NCI-H2171 treated with DMSO at 0.1 percent for 48 hours (cell line): ENCODE measurements around the gene MMP28.

Experiments
- DNase-seq: peaks from one replicate; lab custom pipeline; 2025; lab: John Stamatoyannopoulos, UW

MMP28 gene

GRCh38 chr17:35799942-35800341, 4.5 kb upstream of the MMP28 start:
- DNase-seq: no peak

DNA sequence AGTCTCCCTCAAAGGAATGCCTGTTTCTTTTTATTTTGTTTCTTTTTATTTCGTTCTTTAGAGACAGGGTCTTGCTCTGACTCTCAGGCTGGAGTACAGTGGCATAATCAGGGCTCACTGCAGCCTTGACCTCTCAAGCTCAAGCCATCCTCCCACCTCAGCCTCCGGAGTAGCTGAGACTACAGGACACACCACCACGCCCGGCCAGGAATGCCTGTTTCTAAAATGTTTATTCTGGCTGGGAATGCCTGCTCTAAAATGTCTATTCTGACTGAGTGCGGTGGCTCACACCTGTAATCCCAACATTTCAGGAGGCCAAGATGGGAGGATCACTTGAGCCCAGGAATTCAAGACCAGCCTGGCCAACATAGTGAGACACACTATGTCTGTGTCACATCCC, 2.5 kb upstream of the MMP28 start:
- DNase-seq: no peak

DNA sequence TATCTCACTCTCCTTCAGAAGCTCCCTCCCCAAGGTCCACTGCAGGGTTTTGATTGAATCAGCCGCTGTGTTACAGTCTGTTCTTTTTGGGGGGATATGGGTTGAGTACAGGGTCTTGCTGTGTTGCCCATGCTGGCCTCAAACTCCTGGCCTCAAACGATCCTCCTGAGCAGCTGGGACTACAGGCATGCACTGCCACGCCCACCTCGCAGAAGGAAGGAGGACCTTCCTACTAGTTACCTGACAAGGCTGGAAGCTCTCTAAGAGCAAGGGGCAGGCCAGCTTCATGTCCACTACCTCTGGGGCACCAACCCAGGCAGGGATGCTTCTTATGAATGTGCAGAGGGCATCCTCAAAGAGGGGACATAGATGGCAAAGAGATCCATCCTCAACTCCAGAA, 1.9 kb upstream of the MMP28 start:
- no peak for DNase-seq

GRCh38 chr17:35796942-35797341, 1.5 kb upstream of the MMP28 start:
- DNase-seq: no peak

DNA sequence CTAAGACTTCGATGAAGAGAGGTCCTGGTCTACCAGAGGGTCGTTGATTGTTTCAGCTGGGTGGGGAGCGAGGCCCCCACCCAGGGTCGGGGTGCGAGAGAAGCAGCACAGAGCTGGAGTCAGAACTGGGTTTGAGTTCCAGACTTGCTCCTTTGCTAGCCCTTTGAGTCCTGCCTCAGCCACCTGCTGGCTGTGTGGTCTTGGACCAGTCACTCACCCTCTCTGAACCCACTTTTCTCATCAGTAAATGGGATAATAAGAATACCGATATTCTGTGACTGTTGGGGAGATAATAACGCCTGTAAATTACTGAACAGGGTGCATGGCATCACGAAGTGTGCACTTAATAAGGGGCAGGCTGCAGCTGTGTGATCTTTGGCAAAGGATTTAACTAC, 427 bp upstream of the MMP28 start:
- no peak for DNase-seq

DNA sequence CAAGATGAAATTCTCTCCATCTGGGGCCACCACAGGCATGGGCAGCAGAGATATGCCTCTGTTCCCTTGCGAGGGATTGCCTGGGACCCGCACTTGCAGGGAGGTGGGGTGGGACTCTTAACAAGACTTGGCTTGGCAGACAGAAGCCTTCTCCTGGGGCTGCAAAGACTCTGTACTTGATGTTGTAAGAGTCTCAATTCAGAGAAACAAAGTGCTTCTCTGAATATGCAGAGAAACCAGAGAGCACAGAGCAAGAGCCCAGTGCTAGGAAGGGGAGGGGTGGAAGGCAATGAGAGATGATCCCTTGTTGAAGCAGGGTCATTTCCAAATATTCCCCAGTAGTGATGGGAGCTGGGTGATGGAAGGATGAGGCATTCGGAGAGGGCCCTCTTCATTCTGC, 2.2 kb downstream of the MMP28 start:
- DNase-seq: no peak

DNA sequence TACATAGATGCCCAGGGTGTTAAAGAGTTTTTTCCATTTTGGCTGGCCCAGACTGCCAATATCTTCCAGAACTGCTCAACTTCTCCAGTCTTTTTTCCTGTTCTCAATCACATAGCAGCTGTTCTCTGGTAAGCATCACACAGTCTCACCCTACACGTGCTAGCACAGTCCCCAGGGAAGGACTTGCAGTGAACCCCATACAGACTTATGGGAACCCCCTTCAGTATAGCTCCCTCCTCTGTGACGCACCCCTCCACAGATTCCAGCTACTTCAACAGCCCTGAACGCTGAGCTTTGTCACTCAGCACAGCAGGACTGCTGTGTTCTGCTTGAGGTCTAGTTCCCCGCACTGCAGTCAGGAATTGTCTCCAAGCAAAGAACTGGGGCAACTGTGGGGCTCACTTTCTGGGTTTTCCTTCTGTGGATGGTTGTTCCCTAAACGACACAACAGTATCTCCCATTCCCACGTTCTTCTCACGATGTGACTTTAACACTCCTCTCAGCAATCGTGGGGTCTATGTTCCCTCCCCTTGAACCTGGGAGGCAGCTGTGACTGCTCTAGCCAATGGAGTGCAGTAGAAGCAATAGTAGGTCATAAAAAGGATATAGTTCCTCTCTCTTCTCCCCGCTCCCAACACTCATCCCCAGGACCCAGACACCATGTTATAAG, 3.6 kb downstream of the MMP28 start:
- DNase-seq: no peak

- no peak for DNase-seq
Observed at GRCh38 chr17:35790841-35791240, 4.6 kb downstream of the MMP28 start.

- no peak for DNase-seq
Observed at GRCh38 chr17:35788477-35789368, 6.7 kb downstream of the MMP28 start.

DNA sequence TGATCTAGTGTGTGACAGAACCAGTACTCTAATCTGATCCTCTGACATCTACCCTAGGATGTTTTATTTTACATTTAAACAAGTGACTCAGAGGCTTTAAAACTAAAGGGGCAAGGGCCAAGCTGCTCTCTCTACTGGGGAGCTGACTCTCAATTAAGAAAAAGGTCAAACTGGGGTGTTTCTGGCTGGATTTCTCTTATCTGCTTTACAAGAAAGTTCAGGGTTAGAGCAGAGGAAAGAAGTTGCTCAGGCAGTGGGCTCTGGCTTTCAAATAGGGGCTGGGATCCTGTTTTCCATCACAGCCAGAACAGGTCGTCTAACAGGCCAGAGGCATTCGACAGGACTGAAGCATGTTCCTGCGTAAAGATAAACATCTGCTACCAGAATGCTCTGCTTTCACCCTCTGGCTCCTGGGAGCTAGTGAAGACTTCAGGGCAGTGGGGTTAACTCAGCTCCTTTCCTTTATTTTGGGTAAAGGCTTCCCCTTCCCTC, 8.5 kb downstream of the MMP28 start:
- peak; percentile 17 for DNase-seq

DNA sequence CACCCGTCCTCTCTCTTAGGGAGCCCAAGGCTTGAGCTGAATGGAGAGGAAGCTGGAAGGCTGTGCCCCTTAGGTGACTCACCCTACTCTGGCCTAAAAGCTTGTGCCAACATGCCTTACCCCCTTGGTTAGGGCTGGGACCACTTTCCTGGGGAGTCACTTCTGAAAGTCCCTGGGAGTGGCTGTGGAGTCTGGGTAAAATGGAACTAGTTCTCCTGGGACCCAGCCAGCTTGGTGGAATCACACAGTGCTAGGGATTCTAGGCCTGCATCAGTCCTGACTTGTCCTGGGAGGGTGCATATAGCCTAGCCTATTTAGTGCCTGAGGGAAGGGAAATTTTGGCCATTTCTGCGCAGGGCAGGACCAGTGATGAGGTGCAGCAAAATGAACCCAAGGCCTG, 10.5 kb downstream of the MMP28 start:
- no peak for DNase-seq

DNA sequence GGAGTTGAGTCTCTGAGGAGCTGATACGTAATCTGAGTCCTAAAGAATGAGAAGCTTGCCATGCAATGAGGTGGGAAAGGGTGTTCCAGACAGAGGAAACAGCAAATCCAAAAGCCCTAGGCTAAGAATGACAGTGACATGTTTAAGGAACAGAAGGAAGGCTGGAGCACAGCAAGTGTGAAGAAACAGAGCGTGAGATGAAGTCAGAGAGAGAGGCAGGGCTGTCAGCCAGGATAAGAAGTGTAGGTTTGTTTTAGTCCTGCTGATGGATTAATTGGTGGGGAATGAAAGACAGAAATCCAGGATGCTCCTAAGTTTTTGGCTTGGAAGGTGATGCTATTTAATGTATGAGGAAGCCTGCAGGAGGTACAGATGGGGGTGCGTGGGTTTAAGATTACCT, 14.5 kb downstream of the MMP28 start:
- DNase-seq: no peak

DNA sequence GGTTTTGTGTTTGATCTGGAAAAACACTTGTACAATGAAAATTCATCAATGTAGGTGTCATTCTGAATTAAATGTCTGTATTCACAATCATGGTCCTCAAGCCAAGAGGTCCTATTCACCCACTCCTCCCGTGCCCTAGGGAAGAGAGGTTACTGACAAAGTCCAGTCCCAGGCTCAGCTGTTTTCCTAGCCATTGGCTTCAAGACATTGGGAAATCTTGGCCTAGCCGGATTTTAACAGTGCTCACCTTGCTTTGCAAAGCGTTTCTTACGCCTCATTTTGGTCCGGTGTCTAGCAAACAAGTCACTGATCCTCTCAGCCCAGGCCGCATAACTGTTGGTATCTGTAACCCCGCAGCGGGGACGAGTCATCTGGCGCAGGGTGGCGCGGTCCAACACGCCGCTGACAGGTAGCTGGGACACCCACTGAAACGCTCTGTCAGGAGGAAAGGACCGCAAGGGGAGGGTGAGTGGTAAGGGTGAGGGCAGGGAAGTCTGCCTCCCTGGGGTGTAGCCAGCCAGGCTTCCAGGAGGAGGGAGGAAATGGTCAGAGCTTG, 16.7 kb downstream of the MMP28 start:
- no peak for DNase-seq

DNA sequence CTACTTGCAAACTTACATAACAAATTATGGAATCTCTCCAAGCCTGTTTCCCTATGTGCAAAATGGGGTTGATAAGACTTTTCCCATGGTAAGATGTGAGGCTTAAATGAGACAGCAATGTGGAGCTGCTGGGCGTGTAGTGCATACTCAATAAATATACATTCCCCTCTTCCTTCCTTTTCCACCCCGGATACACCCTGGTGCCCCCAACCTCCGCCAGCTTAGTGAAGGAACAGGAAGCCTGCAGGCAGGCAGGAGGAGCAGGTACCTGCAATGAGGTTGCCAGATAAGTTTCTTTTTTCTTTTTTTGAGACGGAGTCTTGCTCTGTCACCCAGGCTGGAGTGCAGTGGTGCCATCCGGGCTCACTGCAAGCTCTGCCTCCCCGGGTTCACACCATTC, 19.9 kb downstream of the MMP28 start:
- no peak for DNase-seq

DNA sequence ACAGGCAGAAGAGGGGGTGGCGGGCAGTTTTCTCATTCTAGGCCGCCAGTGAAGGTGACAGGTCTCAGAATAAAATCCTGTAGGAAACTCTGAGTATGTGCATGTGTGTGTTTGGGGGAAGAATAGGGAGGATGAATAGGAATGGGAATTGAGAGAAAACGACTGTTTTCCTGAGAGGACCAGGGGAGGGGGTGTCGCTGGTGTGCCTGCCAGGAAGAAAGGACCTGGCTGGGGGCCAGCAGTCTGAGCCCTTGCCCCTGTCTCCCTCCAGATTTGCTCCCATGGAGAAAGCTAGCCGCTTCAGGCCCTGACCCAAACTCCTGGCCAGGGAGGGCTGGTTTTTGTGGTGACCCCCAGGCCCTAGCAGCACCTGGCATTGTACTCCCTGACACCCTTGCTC, 20.4 kb downstream of the MMP28 start:
- no peak for DNase-seq

DNA sequence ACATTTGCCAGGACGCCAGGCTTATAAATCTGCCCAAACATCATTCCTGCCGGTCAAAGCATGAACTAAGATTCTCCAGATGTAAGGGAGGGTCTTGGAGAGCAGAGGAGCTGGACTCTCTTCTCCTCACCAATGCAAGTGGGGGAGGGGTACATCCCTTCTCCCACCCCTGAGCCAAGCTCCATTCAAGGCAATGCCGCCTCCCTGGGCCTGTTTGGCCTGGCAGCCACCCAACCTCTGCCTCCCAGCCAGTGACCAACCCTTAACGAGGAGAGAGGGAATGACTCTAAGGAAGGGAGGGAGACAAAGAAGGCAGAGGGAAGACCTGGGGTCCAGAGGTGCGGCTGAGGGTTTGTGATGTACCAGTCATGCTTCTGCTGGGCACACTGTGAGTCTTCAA, 20.9 kb downstream of the MMP28 start:
- DNase-seq: no peak

GRCh38 chr17:35773679-35774425, 21.6 kb downstream of the MMP28 start:
- DNase-seq: no peak

- no peak for DNase-seq
Observed at GRCh38 chr17:35773129-35773528, 22.3 kb downstream of the MMP28 start.

DNA sequence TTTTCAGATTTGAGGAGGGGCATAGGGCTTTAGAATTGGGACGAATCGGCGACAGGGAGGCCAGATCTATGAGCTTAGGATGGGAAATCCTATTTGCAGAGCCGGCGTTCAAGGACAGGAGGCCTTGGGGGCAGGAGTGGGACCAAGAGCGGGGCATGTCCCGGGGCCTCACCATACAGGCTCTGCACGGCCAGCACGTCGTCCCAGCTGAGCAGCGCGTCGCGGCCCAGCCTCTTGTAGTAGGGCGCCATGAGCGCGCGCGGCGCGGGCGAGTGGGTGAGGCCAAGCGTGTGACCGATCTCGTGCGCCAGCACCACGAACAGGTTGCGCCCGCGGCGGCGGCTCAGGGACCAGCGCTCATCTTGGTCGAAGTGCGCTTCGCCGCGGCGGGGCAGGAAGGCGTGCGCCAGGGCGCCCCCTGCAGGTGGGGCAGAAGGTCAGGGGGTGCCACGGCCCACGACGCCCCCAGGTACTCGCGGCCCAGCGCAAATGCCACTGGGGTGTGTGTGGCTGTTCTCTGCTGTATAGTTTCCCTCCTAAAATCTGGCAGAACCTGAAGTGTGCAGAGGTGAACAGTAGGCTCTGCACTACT, 25.4 kb downstream of the MMP28 start:
- DNase-seq: no peak

- DNase-seq: no peak
Observed at GRCh38 chr17:35768797-35769196, 26.6 kb downstream of the MMP28 start.

- DNase-seq: peak; percentile 30
Observed at GRCh38 chr17:35766903-35767510, 28.4 kb downstream of the MMP28 start.

GRCh38 chr17:35766489-35766877, 29.0 kb downstream of the MMP28 start:
- no peak for DNase-seq
